GM18873 (cell line): ENCODE results near the gene ZNF480.
"Not testable (repeated sequence)": the region's sequence is repeated elsewhere in the genome, so short reads cannot be mapped to it uniquely, and the experiment has no call there.

ENCODE experiments used
- ATAC-seq: cut with Tn5 transposase; IDR thresholded peaks from one replicate; pipeline ENCODE4 v1.9.1; 2021; ENCODE audit warnings: mild to moderate bottlenecking, moderate library complexity, moderate number of reproducible peaks; ENCODE audit not compliant: unreplicated experiment, low FRiP score

ZNF480 gene

GRCh38 chr19:52336791-52337381 lies 39.9 kb downstream of the ZNF480 start:
- no peak for ATAC-seq

GRCh38 chr19:52339022-52339421 lies 42.1 kb downstream of the ZNF480 start:
- ATAC-seq = not testable (repeated sequence)

- no peak for ATAC-seq
Measured at GRCh38 chr19:52343548-52343947, 46.6 kb downstream of the ZNF480 start.

GRCh38 chr19:52345162-52345561 lies 48.2 kb downstream of the ZNF480 start:
- ATAC-seq = no peak

GRCh38 chr19:52351512-52351911 lies 54.5 kb downstream of the ZNF480 start:
- no peak for ATAC-seq

- no peak for ATAC-seq
Measured at GRCh38 chr19:52366414-52366824, 69.5 kb downstream of the ZNF480 start.

GRCh38 chr19:52369559-52370340 lies 72.8 kb downstream of the ZNF480 start, which contains the start of gene ZNF880:
Gene ZNF880 (plus strand): TSS chr19:52369923. CDS start chr19:52369966, 43 bp downstream.
- ATAC-seq = no peak

- ATAC-seq = no peak
Measured at GRCh38 chr19:52370341-52370710, 73.4 kb downstream of the ZNF480 start.
